SW 1271 (cell line): Measurements from ENCODE around the gene GLI3.

ENCODE experiments used
- DNase-seq, 2 experiments: peaks; one replicate each; lab custom pipeline; 2025; lab: John Stamatoyannopoulos, UW

Gene GLI3

GRCh38 chr7:42236266-42236975 is 588 bp downstream of the GLI3 start:
- DNase-seq: peak in 1 of 2 experiments; percentile 32

DNA sequence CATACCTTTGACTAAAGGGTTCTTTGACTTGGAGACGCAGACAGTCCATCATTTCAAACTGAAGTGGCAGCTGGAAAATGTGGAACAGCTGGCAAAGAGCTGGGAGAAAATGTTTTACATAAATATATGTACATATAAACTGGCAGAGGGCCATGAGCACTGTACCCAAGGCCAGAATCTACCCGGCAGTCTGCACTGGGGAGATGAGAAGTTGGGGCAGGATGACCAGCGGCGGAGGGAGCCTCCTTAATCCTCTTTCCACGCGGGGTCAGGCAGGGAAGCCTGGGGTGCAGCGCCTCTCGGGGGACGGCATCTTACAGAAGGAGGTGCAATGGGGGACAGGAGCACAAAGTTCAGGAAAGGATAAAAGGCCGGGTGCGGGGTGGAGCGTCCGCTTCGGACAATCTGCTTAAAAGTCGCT is 1.3 kb downstream of the GLI3 start:
- DNase-seq: no peak

DNA sequence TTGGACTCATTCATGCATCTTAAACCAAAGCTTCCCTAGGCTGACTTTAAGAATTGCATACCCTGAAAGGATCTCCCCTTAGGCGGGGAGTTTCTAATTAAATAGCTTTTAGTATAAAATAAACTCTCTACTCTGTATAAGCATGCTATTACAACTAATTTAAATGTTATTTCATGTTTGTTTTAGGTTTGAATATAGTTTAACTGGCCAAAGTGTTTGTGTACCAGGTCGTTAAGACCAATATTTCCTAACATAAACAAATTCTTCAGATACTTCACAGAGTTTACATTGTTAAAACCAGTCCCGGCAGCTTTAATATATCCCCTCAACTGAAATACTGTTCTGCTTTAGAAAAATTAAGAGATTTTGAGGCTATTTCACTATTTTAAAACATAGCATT is 2.3 kb downstream of the GLI3 start:
- DNase-seq: no peak

- DNase-seq: no peak
Observed at GRCh38 chr7:42233695-42234331, 3.2 kb downstream of the GLI3 start.

- no peak for DNase-seq
Observed at GRCh38 chr7:42233171-42233570, 3.8 kb downstream of the GLI3 start.

DNA sequence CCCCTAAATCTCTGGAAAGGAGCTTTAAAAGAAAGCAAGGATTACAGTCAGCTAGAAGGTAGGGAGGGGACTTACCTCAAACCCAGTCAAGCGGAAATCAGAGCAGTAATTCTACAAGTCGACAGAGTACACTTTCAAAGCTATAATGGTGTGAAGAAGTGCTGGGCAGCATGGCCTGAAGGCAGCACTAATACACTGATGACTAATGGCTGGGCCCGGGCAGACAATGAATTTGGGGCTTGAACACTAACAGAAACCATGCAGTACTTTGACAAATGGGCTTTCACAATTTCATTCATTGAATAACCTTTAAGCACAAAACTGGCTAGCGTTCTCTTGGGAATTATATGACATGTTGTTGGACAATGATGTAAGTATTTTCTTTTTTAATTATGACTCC is 4.7 kb downstream of the GLI3 start:
- no peak for DNase-seq

GRCh38 chr7:42231043-42231787 is 5.8 kb downstream of the GLI3 start:
- DNase-seq: no peak

DNA sequence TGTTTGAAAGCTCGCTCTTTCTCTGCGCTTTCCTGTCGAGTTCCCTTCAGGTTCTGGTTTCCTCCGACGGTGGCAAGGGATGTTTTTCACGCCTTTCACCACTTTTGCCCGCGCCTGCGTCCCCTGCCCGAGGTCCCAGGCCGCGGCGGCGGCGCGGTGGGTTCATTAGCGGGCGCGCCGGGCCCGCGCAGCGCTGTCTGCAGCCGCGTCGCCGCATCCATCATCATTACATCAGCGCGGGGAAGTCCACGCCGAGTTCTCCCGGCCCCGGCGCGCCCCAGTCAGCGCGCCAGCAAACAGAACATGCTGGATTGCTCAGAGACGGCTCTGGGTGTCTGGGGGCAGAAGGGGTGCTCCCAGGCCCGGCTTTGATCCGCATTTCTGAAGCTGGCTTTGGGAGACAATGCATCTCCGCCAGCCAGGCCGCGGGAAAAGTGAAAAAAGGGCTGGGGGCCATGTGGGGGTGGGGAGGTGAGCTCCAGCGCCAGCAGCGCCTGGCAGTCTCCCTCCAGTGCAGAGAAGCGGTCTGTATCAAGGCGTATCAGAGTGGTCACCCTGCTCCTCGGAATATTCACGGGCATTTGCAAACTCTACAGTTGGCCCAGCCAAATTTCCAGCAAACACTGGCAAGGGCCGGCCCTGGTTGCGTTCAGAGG is 8.9 kb downstream of the GLI3 start:
- no peak for DNase-seq

DNA sequence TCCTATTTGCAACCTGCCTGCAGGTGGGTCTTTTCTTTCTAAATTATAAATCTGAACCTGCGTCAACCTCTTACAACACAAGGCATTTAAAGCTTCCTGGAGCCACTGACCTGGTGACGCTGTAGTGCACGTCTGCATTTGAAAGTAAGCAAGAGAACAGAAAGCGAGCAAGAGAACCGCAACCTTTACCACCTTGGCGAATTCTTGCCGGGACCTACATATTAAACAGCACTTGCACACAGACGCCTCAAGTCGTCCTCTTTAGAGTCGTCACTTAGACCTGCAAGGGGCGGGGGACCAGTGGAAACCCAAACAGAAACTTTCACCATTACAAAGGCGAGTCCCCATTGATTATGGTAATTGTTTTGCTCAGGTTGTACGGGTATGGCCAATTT is 9.5 kb downstream of the GLI3 start:
- no peak for DNase-seq

DNA sequence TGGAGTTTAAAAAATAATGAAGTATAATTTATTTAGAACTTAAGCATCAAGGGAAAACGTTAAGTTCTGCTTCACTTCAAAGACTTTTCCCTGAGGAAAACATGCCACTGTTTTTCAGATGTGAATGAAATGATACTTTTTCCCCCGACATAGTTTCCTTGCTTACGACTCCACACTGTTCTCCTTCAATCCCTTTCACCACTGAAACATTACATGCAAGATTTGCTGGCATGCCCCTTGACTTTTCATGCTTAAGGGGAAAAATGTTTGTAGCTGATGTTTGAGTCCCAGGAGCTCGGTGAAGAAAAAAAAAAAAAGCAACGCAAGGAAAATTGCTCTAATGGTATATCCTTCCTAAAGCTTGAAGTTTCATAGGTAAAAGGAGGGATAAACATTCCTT is 10.0 kb downstream of the GLI3 start:
- DNase-seq: no peak

DNA sequence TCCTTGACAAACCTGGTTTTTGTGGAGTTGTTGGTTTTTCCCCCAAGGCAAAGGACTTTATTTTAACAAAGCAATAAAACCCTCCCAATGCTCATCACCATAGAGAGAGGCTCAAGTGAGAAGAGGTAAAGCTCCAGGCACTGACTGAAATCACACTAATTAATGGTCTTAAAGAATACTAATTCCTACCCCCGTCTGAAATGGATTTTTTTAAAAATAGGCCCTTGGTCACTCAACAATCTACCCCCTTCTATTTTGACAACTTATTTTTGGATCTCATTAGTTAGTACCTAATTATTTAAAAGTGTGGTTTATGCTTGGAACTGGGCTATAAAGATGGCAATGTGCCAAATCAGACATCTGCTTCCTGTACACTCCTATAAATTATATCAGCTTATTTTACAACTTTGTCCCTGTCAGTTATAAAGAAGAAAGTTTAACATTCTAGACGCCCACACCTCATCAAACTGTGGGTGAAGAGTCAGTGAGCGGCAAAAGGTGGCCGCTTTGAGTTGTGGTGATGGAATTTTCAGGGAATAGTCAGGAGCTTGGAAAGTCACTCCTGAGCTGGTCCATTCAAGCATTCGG is 10.6 kb downstream of the GLI3 start:
- DNase-seq: no peak

- DNase-seq: no peak
Observed at GRCh38 chr7:42224391-42225003, 12.5 kb downstream of the GLI3 start.

- no peak for DNase-seq
Observed at GRCh38 chr7:42222891-42223290, 14.1 kb downstream of the GLI3 start.

- DNase-seq: no peak
Observed at GRCh38 chr7:42222125-42222524, 14.9 kb downstream of the GLI3 start.

GRCh38 chr7:42221304-42221703 is 15.7 kb downstream of the GLI3 start:
- DNase-seq: no peak

DNA sequence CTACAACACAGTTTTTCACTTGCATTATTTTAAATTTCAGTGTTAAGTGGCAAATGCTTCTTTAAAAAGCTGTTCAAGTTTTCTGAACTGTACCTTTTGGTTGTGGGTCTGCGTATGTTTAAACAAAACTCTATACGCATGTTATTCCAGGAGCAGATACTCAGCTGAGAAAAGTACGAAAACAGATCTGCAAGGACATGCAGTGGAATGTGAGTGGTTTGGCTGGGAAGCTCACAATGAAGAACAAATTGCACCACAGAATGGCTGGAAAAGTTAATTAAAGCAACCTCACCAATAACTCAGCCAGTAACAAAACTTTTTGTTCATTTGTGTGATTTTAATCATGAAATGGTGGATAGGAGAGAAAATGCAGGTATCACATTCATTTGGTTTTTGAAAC is 17.6 kb downstream of the GLI3 start:
- no peak for DNase-seq

- no peak for DNase-seq
Observed at GRCh38 chr7:42218248-42218647, 18.8 kb downstream of the GLI3 start.

DNA sequence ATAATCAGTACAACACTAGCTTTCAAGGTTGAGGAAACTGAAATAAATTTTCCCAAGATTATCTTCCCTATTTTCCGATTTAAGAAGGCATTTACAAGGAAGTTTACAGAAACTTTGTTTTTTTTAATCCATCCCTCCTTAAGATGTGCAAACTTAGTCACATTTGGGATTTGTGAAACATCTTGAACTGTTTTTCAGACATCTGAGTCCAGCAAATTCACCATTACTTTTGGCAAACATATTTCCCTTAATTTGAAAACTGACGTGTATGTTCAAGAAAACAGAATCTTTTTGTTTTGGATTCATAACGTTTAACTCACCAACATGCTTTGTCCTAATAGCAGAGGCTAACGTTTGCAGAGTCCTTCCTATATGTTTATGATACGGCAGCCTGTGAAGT is 19.5 kb downstream of the GLI3 start:
- no peak for DNase-seq

- no peak for DNase-seq
Observed at GRCh38 chr7:42217053-42217452, 20.0 kb downstream of the GLI3 start.

DNA sequence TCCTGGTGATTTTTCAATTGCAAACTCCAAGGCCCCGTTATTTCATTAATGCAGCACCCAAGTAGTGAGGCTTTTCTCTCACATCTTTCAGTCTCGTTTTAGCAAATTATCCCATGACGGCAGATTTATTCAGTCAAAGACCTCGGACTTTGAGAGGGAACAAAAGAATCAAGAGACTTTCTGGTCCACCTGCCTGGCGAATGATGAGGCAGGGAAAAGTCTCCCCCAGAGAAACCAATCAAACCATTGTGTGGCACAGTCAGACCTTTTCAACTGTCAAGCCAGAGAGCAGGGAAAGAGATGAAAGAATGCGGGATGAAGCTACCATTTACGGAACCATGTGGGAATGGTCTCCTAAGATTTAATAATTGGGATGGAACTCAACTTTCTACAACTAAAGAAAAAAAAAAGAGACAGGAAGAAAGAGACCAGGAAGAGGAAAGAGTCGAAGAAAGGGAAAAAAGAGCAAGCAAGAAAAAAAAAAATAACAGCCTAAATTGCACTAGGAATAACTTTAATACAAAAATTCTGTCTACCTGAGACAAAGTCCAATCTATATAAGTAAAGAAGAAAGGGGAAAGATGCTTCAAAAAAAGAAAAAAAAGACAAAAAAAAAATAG is 22.8 kb downstream of the GLI3 start:
- DNase-seq: no peak

GRCh38 chr7:42213093-42213492 is 23.9 kb downstream of the GLI3 start:
- DNase-seq: no peak
